RWPE2 (cell line): ENCODE measurements around the gene AMFR.

Experiments used
- ATAC-seq: fragments of 200-7000 bp; cut with Tn5 transposase; 3 replicates; pipeline ENCODE4 v1.9.1; 2021; ENCODE audit warnings: low read depth
- DNase-seq: peaks from one replicate; pipeline ENCODE4 v3.0.0-alpha.2; 2020; ENCODE audit warnings: low spot score
- H3K27ac ChIP-seq: fragments of 450-650 bp; 2 replicates; pipeline ENCODE4 v1.5.1; 2017; ENCODE audit warnings: mild to moderate bottlenecking; ENCODE audit not compliant: poor library complexity, severe bottlenecking
- H3K27me3 ChIP-seq: fragments of 250-450 bp; sonication (Bioruptor Pico); 2 replicates; pipeline ENCODE4 v1.5.1; 2021; ENCODE audit warnings: mild to moderate bottlenecking, moderate library complexity; ENCODE audit not compliant: insufficient read depth, poor library complexity, severe bottlenecking
- H3K36me3 ChIP-seq: fragments of 250-450 bp; sonication (Bioruptor Pico); 2 replicates; pipeline ENCODE4 v1.5.1; 2020; ENCODE audit warnings: low read depth, mild to moderate bottlenecking, moderate library complexity
- H3K4me1 ChIP-seq: fragments of 250-450 bp; sonication (Bioruptor Pico); 2 replicates; pipeline ENCODE4 v1.5.1; 2021; ENCODE audit warnings: mild to moderate bottlenecking, moderate library complexity; ENCODE audit not compliant: insufficient read depth, poor library complexity, severe bottlenecking
- H3K4me3 ChIP-seq: fragments of 250-450 bp; sonication (Bioruptor Pico); 2 replicates; pipeline ENCODE4 v1.5.1; 2021; ENCODE audit warnings: mild to moderate bottlenecking, moderate library complexity; ENCODE audit not compliant: severe bottlenecking
- H3K9me3 ChIP-seq: fragments of 250-450 bp; sonication (Bioruptor Pico); 2 replicates; pipeline ENCODE4 v1.5.1; 2021; ENCODE audit warnings: mild to moderate bottlenecking, moderate library complexity; ENCODE audit not compliant: severe bottlenecking
- CTCF ChIP-seq: fragments of 450-650 bp; IDR thresholded peaks from one replicate; pipeline ENCODE4 v1.5.1; 2017; ENCODE audit warnings: mild to moderate bottlenecking, moderate library complexity; ENCODE audit not compliant: poor library complexity, severe bottlenecking

AMFR gene

DNA sequence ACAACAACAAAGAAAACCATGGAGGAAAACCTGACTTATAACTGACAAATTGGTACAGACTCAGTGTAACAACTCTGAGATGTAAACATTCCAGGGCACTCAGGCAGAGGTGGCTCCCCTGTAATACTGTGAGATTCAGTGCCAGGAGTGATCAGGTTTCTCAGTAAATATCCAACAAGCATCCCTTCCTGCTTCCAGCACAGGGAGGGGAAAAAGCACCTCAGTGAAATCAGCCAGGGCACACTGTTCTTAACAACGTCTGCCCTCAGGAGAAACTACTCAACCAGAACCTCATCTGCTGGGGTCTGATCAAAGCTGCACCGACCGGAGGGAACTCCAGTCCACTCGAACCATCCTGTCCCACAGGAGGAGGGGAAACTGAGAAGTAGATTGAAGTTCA is 52.3 kb downstream of the AMFR start:
- DNase-seq: no peak
- H3K4me3 ChIP-seq: no peak overlapping the region
- no peak overlapping the region for H3K27ac ChIP-seq

DNA sequence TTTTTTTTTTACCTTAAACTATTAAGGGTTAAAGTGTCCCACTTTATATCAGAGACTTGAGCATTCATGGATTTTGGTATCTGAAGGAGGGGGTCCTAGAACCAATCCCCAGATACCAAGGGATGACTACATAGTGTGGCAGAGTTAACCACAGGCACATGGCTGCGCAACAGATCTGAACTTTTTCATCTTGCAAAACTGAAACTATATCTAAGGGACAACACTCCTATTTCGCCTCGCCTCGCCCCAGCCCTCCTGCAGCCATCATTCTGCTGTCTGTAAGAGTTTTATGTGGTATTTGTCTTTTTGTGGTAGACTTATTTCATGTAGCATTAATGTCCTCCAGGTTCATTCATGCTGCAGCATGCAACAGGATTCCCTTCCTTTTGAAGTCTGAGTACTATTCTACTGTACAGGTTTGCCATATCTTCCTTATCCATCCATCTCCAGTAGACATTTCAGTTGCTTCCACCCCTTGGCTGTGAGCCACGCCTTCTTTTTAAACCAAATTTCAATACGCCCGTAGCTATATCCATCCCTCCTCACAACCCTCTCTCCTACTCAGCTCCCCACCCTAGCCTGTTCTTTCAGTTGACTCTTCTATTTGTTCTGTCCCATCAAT is 53.2 kb downstream of the AMFR start:
- Histone ChIP-seq H3K27me3 (no peaks in the 10 kb centered on the region), H3K4me1 (peaks cover 4% of the 10 kb centered on the region), H3K27ac (no peak overlapping the region), H3K9me3 (no peaks in the 10 kb centered on the region), H3K36me3 (peaks cover 40% of the 10 kb centered on the region), H3K4me3 (no peak overlapping the region)
- TF ChIP-seq CTCF: no peak
- DNase-seq: no peak
- ATAC-seq: no peak

More for the DNA sequence above, 52.3 kb downstream of the AMFR start:
- Histone ChIP-seq H3K36me3 (peaks cover 31% of the 10 kb centered on the region), H3K9me3 (no peaks in the 10 kb centered on the region), H3K4me1 (peaks cover 4% of the 10 kb centered on the region), H3K27me3 (no peaks in the 10 kb centered on the region)
- no peak for TF ChIP-seq CTCF
- ATAC-seq: no peak

- DNase-seq: no peak
- no peak for TF ChIP-seq CTCF
- Histone ChIP-seq H3K27ac (no peak overlapping the region), H3K4me1 (peaks cover 3% of the 10 kb centered on the region), H3K27me3 (no peaks in the 10 kb centered on the region), H3K9me3 (no peaks in the 10 kb centered on the region), H3K4me3 (no peak overlapping the region), H3K36me3 (peaks cover 44% of the 10 kb centered on the region)
- no peak for ATAC-seq
These were observed 53.7 kb downstream of the AMFR start for GRCh38 chr16:56371660-56371937.

DNA sequence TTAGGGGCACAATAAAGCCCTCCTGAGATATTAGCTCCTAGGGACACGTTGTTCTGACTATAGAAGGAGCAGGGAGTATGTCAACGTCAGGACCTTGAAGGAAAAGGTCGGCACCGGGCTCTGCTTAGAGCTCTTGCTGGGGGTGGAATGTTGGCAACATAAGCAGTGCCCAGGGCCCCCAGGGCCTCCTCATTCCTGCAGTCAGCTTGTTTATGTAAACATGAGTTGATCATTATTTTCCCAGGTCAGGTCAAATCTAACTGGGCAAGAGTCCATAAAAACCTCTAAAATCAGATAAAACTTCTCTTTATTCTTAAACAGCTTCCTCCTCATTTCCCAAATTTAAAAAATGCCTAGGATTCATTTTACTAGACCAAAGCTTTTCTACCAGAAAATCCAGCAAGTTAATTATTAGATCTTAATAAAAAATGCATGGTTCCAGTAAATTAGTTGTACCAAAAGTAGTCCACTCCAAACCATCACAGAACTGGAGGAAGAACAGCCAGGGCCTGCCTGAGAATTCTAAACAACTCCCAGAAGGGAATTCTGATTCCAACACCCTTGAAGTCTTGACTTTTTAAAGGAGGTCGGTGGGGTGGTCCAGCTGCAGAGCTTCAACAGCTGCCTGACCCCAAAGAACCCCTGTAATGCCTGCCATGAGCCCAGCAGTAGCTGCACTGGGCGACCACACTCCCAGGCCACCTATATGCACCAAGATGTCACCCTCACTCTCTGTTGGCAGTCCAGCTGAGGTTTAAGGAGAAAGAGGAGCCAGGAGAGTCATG is 54.3 kb downstream of the AMFR start:
- Histone ChIP-seq H3K27ac (no peak overlapping the region), H3K4me1 (no peaks in the 10 kb centered on the region), H3K27me3 (no peaks in the 10 kb centered on the region), H3K9me3 (no peaks in the 10 kb centered on the region), H3K36me3 (peaks cover 44% of the 10 kb centered on the region), H3K4me3 (no peak overlapping the region)
- DNase-seq: no peak
- TF ChIP-seq CTCF: no peak
- ATAC-seq: no peak

- H3K27me3 ChIP-seq: no peaks in the 10 kb centered on the region
- DNase-seq: no peak
- TF ChIP-seq CTCF: no peak
- ATAC-seq: no peak
- no peak overlapping the region for H3K4me3 ChIP-seq
- peaks cover 46% of the 10 kb centered on the region for H3K36me3 ChIP-seq
- no peak overlapping the region for H3K27ac ChIP-seq
- no peaks in the 10 kb centered on the region for H3K9me3 ChIP-seq
- H3K4me1 ChIP-seq: no peaks in the 10 kb centered on the region
These were observed 55.0 kb downstream of the AMFR start for GRCh38 chr16:56370185-56370874.
